ENCODE measurements around the gene HBE1. TPM values are rescaled to one million over a fixed set of nuclear protein-coding genes. Genes with fewer than 3 reads are reported as not detected.

Gene HBE1
- total and polyA plus RNA-seq, 9 of the 15 experiments (the other 6 are each of a cell fraction or from before 2014, with no cell fraction given): 612 to 10,250 (median 2,181) TPM

- TF ChIP-seq ZHX1 (conservative IDR thresholded peaks at IDR 0.05; ENCODE audit: low read length) (no peak), KLF10 (CRISPR knock-in tag; IDR thresholded peaks at IDR 0.05) (no peak), MCM2 (IDR thresholded peaks at IDR 0.05; ENCODE audit: low read depth) (no peak), ZNF449 (CRISPR knock-in tag; IDR thresholded peaks at IDR 0.05) (no peak), COPS2 (conservative IDR thresholded peaks at IDR 0.05) (no peak), PCBP2 (IDR thresholded peaks at IDR 0.05; ENCODE audit: low read depth, low read length, poor library complexity, severe bottlenecking) (no peak), VEZF1 (CRISPR knock-in tag; IDR thresholded peaks at IDR 0.05) (peak; percentile 78), FOS (IDR thresholded peaks at IDR 0.05; ENCODE audit: extremely low read depth, insufficient read length) (peak; percentile 53), E2F1 (CRISPR knock-in tag; IDR thresholded peaks at IDR 0.05) (no peak), KAT2B (IDR thresholded peaks at IDR 0.05; ENCODE audit: low read depth, low read length) (no peak), RBM14 (IDR thresholded peaks at IDR 0.05; ENCODE audit: borderline replicate concordance, insufficient read depth, low read depth, low read length) (no peak), BCLAF1 (IDR thresholded peaks at IDR 0.05; ENCODE audit: borderline replicate concordance in 1 of 2, control insufficient read depth in 1 of 2, low read depth in 2 of 2, low read length in 1 of 2) (no peak), ZNF282 (CRISPR knock-in tag; IDR thresholded peaks at IDR 0.05) (no peak), ZNF445 (CRISPR knock-in tag; IDR thresholded peaks at IDR 0.05; ENCODE audit: low read depth) (no peak), SOX6 (IDR thresholded peaks at IDR 0.05) (peak; percentile 82), E2F3 (CRISPR knock-in tag; IDR thresholded peaks at IDR 0.05) (no peak), HNRNPH1 (optimal IDR thresholded peaks at IDR 0.05; ENCODE audit: low read depth, low read length) (no peak)
Measured at GRCh38 chr11:5288108-5288905, 18.6 kb upstream of the HBE1 start (continued).

Measured in K562 (cell line).